IPS-18a (cell line): ENCODE data around the gene RIPOR2.
"Not testable (repeated sequence)": the region's sequence is repeated elsewhere in the genome, so short reads cannot be mapped to it uniquely, and the experiment has no call there.

Experiments
- H3K27ac ChIP-seq: one replicate; pipeline ENCODE4 v1.5.1; 2013; ENCODE audit warnings: low read length
- H3K27me3 ChIP-seq: one replicate; pipeline ENCODE4 v1.6.1; 2013; ENCODE audit warnings: mild to moderate bottlenecking, low read length; ENCODE audit not compliant: control insufficient read depth, insufficient read depth
- H3K36me3 ChIP-seq: one replicate; pipeline ENCODE4 v1.6.1; 2013; ENCODE audit warnings: low read depth, low read length; ENCODE audit not compliant: control insufficient read depth
- H3K4me1 ChIP-seq: one replicate; pipeline ENCODE4 v1.6.1; 2013; ENCODE audit warnings: low read depth, low read length; ENCODE audit not compliant: control insufficient read depth
- H3K4me3 ChIP-seq: one replicate; pipeline ENCODE4 v1.5.1; 2013; ENCODE audit warnings: low read length
- H3K9ac ChIP-seq: one replicate; pipeline ENCODE4 v1.6.1; 2013; ENCODE audit warnings: mild to moderate bottlenecking, low read length, moderate library complexity
- H3K9me3 ChIP-seq: one replicate; pipeline ENCODE4 v1.6.1; 2013; ENCODE audit warnings: low read depth, low read length; ENCODE audit not compliant: control insufficient read depth

RIPOR2 gene

GRCh38 chr6:24761193-24761835, 174.4 kb downstream of the RIPOR2 start:
- Histone ChIP-seq H3K27ac (no peak overlapping the region), H3K36me3 (no peaks in the 10 kb centered on the region), H3K4me1 (no peaks in the 10 kb centered on the region), H3K27me3 (no peaks in the 10 kb centered on the region), H3K9ac (no peak overlapping the region), H3K4me3 (no peak overlapping the region), H3K9me3 (no peaks in the 10 kb centered on the region)

- Histone ChIP-seq H3K9me3 (no peaks in the 10 kb centered on the region), H3K4me1 (no peaks in the 10 kb centered on the region), H3K4me3 (no peak overlapping the region), H3K27me3 (no peaks in the 10 kb centered on the region), H3K36me3 (no peaks in the 10 kb centered on the region), H3K27ac (no peak overlapping the region), H3K9ac (no peak overlapping the region)
Measured at GRCh38 chr6:24760210-24760609, 175.6 kb downstream of the RIPOR2 start.

GRCh38 chr6:24759718-24760117, 176.0 kb downstream of the RIPOR2 start:
- Histone ChIP-seq H3K27me3 (no peaks in the 10 kb centered on the region), H3K9ac (no peak overlapping the region), H3K4me3 (no peak overlapping the region), H3K36me3 (no peaks in the 10 kb centered on the region), H3K9me3 (no peaks in the 10 kb centered on the region), H3K27ac (no peak overlapping the region), H3K4me1 (no peaks in the 10 kb centered on the region)

- H3K9me3 ChIP-seq, result no peaks in the 10 kb centered on the region
- no peaks in the 10 kb centered on the region for H3K27me3 ChIP-seq
- H3K4me3 ChIP-seq, result no peak overlapping the region
- no peaks in the 10 kb centered on the region for H3K36me3 ChIP-seq
- no peak overlapping the region for H3K9ac ChIP-seq
- no peak overlapping the region for H3K27ac ChIP-seq
- no peaks in the 10 kb centered on the region for H3K4me1 ChIP-seq
Measured at GRCh38 chr6:24757611-24758010, 178.1 kb downstream of the RIPOR2 start.

- H3K9me3 ChIP-seq, result no peaks in the 10 kb centered on the region
- no peaks in the 10 kb centered on the region for H3K36me3 ChIP-seq
- H3K9ac ChIP-seq, result no peak overlapping the region
- H3K27me3 ChIP-seq, result no peaks in the 10 kb centered on the region
- H3K4me3 ChIP-seq, result no peak overlapping the region
- H3K27ac ChIP-seq, result no peak overlapping the region
- no peaks in the 10 kb centered on the region for H3K4me1 ChIP-seq
Measured at GRCh38 chr6:24755279-24755678, 180.5 kb downstream of the RIPOR2 start.

- not testable (repeated sequence) for H3K4me3 ChIP-seq, H3K27ac ChIP-seq, H3K9me3 ChIP-seq, H3K9ac ChIP-seq, H3K27me3 ChIP-seq, H3K4me1 ChIP-seq, H3K36me3 ChIP-seq
Measured at GRCh38 chr6:24754378-24754777, 181.4 kb downstream of the RIPOR2 start.
